BJ (cell line): ENCODE measurements around the gene ASZ1. TPM values are rescaled to one million over a fixed set of nuclear protein-coding genes. Genes with fewer than 3 reads are reported as not detected.
"Not testable (repeated sequence)": the region's sequence is repeated elsewhere in the genome, so short reads cannot be mapped to it uniquely, and the experiment has no call there.

ENCODE experiments used
- CTCF ChIA-PET: fragments of 350-600 bp; formaldehyde crosslinking; extraction: SDS; loops from one replicate; lab custom pipeline; 2021; ENCODE audit warnings: antibody characterized with exemption, inconsistent platforms; lab: Yijun Ruan, JAX
- POLR2A ChIA-PET: fragments of 300-600 bp; sonication (Branson Sonifier 250); formaldehyde crosslinking; extraction: SDS; loops from one replicate; lab custom pipeline; 2021; ENCODE audit warnings: antibody characterized with exemption; lab: Charles Lee
- DNase-seq: peaks from one replicate; pipeline ENCODE4 v3.0.0-alpha.2; 2011; ENCODE audit warnings: low read depth
- H3K27me3 ChIP-seq: 2 replicates; pipeline ENCODE4 v1.6.0; 2011; ENCODE audit warnings: low read length; ENCODE audit not compliant: control insufficient read depth, insufficient read depth
- H3K36me3 ChIP-seq: 2 replicates; pipeline ENCODE4 v1.5.1; 2011; ENCODE audit warnings: low read length; ENCODE audit not compliant: control insufficient read depth, insufficient read depth
- H3K4me3 ChIP-seq: 2 replicates; pipeline ENCODE4 v1.5.1; 2011; ENCODE audit warnings: low read depth, mild to moderate bottlenecking, control low read depth, low read length
- polyA minus RNA-seq: library from RNA; depleted of rRNA, polyadenylated mRNA; stranded (reverse); fragments of >200 nt; gene quantifications from 2 replicates; pipeline ENCODE4 v1.2.3, GENCODE V29; 2011; rRNA and poly(A)+ RNA removed
- polyA plus RNA-seq: library from polyadenylated mRNA; depleted of rRNA; stranded (reverse); fragments of >200 nt; gene quantifications from 2 replicates; pipeline ENCODE4 v1.2.3, GENCODE V29; 2011; rRNA removed
- TF ChIP-seq, protein P1 (sequence below): IDR thresholded peaks from 2 replicates; pipeline ENCODE4 v1.5.1; 2011; ENCODE audit warnings: low read depth, mild to moderate bottlenecking, control low read depth, inconsistent platforms, low read length, moderate library complexity; ENCODE audit not compliant: insufficient read depth

ASZ1 gene, protein sequence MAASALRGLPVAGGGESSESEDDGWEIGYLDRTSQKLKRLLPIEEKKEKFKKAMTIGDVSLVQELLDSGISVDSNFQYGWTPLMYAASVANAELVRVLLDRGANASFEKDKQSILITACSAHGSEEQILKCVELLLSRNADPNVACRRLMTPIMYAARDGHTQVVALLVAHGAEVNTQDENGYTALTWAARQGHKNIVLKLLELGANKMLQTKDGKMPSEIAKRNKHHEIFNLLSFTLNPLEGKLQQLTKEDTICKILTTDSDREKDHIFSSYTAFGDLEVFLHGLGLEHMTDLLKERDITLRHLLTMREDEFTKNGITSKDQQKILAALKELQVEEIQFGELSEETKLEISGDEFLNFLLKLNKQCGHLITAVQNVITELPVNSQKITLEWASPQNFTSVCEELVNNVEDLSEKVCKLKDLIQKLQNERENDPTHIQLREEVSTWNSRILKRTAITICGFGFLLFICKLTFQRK
- polyA plus RNA-seq: not detected in 2 replicates
- not detected in 2 replicates for polyA minus RNA-seq

DNA sequence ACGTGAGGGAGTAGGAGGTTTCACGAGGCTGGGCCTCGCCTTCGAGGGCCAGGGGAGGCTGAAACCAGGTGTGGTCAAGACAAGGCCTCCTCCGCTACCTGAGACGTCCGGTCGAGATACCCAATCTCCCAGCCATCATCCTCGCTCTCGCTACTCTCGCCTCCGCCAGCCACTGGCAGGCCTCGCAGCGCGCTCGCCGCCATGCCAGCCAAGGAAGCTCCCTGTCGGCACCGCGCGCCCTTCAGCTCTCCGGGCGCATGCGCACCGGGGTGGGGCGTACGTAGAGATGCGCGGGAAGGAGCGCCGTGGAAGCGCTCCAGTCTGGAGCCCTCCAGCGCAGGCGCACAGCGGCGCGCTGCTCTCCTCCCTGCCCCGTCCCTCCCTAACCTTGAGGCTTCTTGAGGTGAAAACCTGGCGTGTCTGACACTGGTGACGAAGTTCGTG, at the start of gene ASZ1:
TSS of gene ASZ1 (minus strand) at position 236 of the 444 bp plus-strand sequence. CDS start at position 203, 33 bp downstream.
- TF ChIP-seq, protein P1, sequence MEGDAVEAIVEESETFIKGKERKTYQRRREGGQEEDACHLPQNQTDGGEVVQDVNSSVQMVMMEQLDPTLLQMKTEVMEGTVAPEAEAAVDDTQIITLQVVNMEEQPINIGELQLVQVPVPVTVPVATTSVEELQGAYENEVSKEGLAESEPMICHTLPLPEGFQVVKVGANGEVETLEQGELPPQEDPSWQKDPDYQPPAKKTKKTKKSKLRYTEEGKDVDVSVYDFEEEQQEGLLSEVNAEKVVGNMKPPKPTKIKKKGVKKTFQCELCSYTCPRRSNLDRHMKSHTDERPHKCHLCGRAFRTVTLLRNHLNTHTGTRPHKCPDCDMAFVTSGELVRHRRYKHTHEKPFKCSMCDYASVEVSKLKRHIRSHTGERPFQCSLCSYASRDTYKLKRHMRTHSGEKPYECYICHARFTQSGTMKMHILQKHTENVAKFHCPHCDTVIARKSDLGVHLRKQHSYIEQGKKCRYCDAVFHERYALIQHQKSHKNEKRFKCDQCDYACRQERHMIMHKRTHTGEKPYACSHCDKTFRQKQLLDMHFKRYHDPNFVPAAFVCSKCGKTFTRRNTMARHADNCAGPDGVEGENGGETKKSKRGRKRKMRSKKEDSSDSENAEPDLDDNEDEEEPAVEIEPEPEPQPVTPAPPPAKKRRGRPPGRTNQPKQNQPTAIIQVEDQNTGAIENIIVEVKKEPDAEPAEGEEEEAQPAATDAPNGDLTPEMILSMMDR: no peak
- H3K4me3 ChIP-seq: no peak within 1 kb of the TSS
- DNase-seq: no peak
- H3K27me3 ChIP-seq: no peaks in the 10 kb centered on the region
- ChIA-PET CTCF (no interaction called here), POLR2A (no interaction called here)
- no peaks in the 10 kb centered on the region for H3K36me3 ChIP-seq

DNA sequence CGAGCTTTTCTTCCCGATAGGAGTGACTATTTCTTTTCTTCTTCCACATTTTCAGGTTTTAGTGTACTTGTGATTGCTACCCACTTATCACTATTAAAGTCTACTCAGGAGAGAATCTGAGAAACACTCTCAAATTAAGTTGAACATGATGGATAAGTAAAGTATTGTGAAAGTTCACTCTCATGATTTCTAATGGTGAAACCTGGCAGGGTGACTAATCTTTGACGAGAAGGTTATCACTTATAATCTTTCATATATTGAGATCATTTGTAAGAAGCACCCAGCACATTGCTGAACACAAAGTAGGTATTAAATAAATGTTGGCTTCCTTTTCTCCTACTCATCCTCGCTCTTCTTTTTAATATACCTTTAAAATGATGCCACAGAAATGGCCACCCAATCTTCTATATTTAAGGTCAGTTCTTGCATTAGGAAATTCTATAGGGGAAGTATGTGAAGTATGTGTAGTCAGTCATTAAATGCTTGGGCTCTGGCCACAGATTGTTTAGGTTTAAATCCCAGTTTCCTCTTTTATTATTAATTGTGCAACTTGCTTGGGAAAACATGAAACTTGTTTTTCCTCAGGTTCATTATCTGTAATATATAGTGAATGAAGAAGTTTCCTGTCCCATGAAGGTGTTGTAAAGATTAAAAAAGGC, 49.4 kb upstream of the ASZ1 start:
- POLR2A ChIA-PET: no interaction called here
- Histone ChIP-seq H3K4me3 (no peak overlapping the region), H3K36me3 (no peaks in the 10 kb centered on the region), H3K27me3 (peaks cover 17% of the 10 kb centered on the region)
- TF ChIP-seq, protein P1: no peak
- DNase-seq: no peak
- CTCF ChIA-PET: no interaction called here

DNA sequence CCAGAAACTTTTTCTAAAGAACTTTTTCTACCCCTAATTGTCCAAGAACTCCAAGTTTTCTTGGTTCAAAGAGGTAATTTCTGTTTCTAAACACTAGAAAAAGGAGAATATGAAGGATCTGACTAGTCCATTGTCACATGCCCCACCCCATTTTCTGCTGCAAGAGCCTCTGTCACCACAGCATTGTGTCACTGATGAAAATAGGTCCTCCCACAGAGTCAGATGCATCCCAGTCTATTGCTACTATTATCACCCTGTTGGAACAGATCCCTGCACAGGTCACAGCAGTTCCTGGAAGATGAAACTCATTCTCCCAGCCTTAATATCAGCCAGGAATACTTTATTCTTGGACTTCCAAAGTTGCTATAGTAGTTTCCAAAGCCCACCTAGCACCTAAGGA, 45.0 kb upstream of the ASZ1 start:
- Histone ChIP-seq H3K36me3 (no peaks in the 10 kb centered on the region), H3K4me3 (no peak overlapping the region), H3K27me3 (no peaks in the 10 kb centered on the region)
- TF ChIP-seq, protein P1: no peak
- no peak for DNase-seq
- ChIA-PET CTCF (no interaction called here), POLR2A (no interaction called here)

DNA sequence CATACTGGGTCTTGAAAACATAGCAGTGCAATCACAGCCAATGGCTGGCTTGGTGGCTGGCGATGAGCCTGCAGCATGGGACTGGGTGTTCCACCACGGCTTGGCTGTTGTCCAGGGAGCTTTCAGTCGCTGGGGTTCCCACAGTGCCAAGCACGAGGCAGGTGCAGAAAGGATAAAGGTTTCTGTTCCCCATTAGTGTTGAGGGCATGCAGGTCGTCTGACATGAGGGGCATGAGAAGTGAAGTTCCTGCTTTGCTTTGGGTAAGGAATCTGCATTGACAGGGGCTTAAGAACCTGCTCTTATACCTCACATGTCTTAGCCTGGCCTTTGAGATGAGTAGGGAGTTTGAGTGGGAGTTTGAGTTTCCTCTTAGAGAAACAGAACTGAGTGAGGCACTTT, 43.5 kb upstream of the ASZ1 start:
- TF ChIP-seq, protein P1: no peak
- ChIA-PET CTCF (interaction anchor here (1.3 kb wide), 1 partner anchor 12 kb away, joined by 3 read pairs; no protein-coding TSS in a partner anchor), POLR2A (no interaction called here)
- H3K27me3 ChIP-seq: no peaks in the 10 kb centered on the region
- DNase-seq: no peak
- H3K4me3 ChIP-seq: no peak overlapping the region
- no peaks in the 10 kb centered on the region for H3K36me3 ChIP-seq

DNA sequence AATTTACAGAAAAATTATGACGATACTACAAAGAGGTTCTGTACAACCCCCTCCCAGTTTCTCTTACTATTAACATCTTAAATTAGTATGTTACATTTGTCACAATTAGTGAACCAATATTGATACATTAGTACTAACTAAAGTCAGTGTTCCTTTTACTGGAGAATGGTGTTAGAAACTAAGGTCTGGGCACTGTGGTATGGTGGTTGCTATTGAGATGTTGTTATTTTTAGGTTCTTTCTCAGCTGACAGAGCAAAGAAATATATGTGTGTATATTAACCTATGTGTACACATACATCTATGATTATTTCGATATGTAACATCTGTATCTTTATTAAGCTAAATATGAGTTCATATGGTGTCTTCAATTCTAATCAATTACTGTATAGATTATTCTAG, 40.9 kb upstream of the ASZ1 start:
- no peaks in the 10 kb centered on the region for H3K36me3 ChIP-seq
- no peaks in the 10 kb centered on the region for H3K27me3 ChIP-seq
- POLR2A ChIA-PET: no interaction called here
- no peak for DNase-seq
- CTCF ChIA-PET: no interaction called here
- TF ChIP-seq, protein P1: no peak
- H3K4me3 ChIP-seq: no peak overlapping the region

DNA sequence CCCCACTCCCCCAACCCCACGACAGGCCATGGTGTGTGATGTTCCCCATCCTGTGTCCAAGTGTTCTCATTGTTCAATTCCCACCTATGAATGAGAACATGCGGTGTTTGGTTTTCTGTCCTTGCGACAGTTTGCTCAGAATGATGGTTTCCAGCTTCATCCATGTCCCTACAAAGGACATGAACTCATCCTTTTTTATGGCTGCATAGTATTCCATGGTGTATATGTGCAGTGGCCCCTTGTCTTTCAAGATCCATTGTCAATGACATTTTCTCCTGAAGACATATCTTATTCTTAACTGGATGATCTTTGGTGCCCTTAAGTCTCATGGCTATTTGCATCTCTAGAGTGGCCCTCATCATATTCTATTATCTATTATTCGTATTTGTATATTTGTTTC, 33.5 kb upstream of the ASZ1 start:
- H3K4me3 ChIP-seq, DNase-seq, CTCF ChIA-PET, POLR2A ChIA-PET, H3K27me3 ChIP-seq, H3K36me3 ChIP-seq: not testable (repeated sequence)
